CD14-positive monocyte (primary cell): ENCODE data around the gene REELD1. TPM values are rescaled to one million over a fixed set of nuclear protein-coding genes. Genes with fewer than 3 reads are reported as not detected.
A peak's percentile ranks its signal among the peaks of the same experiment; 100 is the strongest.

Source experiments
- DNase-seq, 3 donors: peaks; one replicate each; pipeline ENCODE4 v3.0.0-alpha.2; 2011 to 2022
- H2AFZ ChIP-seq: 2 replicates; pipeline ENCODE4 v1.6.0; 2012; ENCODE audit warnings: mild to moderate bottlenecking, low read depth, low read length, inconsistent platforms; ENCODE audit not compliant: insufficient read depth, poor library complexity, severe bottlenecking
- H3K27ac ChIP-seq, 2 donors: 1 replicate in 1 of 2; 2 replicates in 1 of 2; pipeline ENCODE4 v1.5.1; 2012 to 2013; ENCODE audit warnings: low read length in 2 of 2, control low read depth in 1 of 2, inconsistent platforms in 1 of 2, low read depth in 1 of 2, mild to moderate bottlenecking in 1 of 2
- H3K27me3 ChIP-seq, 2 donors: one replicate each; pipeline versions ENCODE4 v1.6.0 to v1.6.1; 2011 to 2013; ENCODE audit warnings: low read length in 2 of 2; ENCODE audit not compliant: control insufficient read depth in 2 of 2, insufficient read depth in 2 of 2
- H3K36me3 ChIP-seq, 2 donors: replicated peaks in 1 of 2; 1 replicate in 1 of 2; 2 replicates in 1 of 2; pipeline versions ENCODE4 v1.5.1 to v1.6.1; 2012 to 2013; ENCODE audit warnings: low read length in 2 of 2, control low read depth in 1 of 2, inconsistent platforms in 1 of 2, mild to moderate bottlenecking in 1 of 2; ENCODE audit not compliant: insufficient read depth in 2 of 2, control insufficient read depth in 1 of 2
- H3K4me1 ChIP-seq, 2 donors: 1 replicate in 1 of 2; 2 replicates in 1 of 2; pipeline versions ENCODE4 v1.5.1 to v1.6.1; 2012 to 2013; ENCODE audit warnings: low read length in 2 of 2, control low read depth in 1 of 2, inconsistent platforms in 1 of 2, mild to moderate bottlenecking in 1 of 2, moderate library complexity in 1 of 2; ENCODE audit not compliant: insufficient read depth in 2 of 2, control insufficient read depth in 1 of 2
- H3K4me2 ChIP-seq: replicated peaks from 2 replicates; pipeline ENCODE3; 2012; ENCODE audit warnings: low read length, moderate library complexity, mild to moderate bottlenecking; ENCODE audit not compliant: poor library complexity, severe bottlenecking; ENCODE audit errors: extremely low read depth
- H3K4me3 ChIP-seq, 3 experiments: fragments of 200-600 bp in 1 of 3; sonication (generic) in 1 of 3; replicated peaks in 1 of 3; 1 replicate in 2 of 3; 2 replicates in 1 of 3; pipeline ENCODE4 v1.5.1; 2011 to 2013; ENCODE audit warnings: low read length in 3 of 3, mild to moderate bottlenecking in 3 of 3, control low read depth in 2 of 3, low read depth in 2 of 3, inconsistent platforms in 1 of 3, moderate library complexity in 1 of 3
- H3K79me2 ChIP-seq: 2 replicates; pipeline ENCODE4 v1.6.0; 2012; ENCODE audit warnings: mild to moderate bottlenecking, control low read depth, inconsistent platforms, low read length, moderate library complexity; ENCODE audit not compliant: insufficient read depth
- H3K9ac ChIP-seq: 2 replicates; pipeline ENCODE4 v1.6.0; 2017; ENCODE audit warnings: low read length, mild to moderate bottlenecking; ENCODE audit not compliant: insufficient read depth, poor library complexity, severe bottlenecking
- H3K9me3 ChIP-seq, 2 donors: replicated peaks in 1 of 2; 1 replicate in 1 of 2; 2 replicates in 1 of 2; pipeline versions ENCODE4 v1.5.1 to v1.6.1; 2012 to 2013; ENCODE audit warnings: low read length in 2 of 2, control low read depth in 1 of 2; ENCODE audit not compliant: control insufficient read depth in 1 of 2, insufficient read depth in 1 of 2
- H4K20me1 ChIP-seq: 2 replicates; pipeline ENCODE4 v1.6.0; 2012; ENCODE audit warnings: mild to moderate bottlenecking, low read length, control low read depth, moderate library complexity; ENCODE audit not compliant: insufficient read depth
- H3K27ac Mint-ChIP-seq, 7 donors: one replicate each; pipeline ENCODE4 v1.8.0; 2020; ENCODE audit warnings: mild to moderate bottlenecking in 7 of 7, mixed read lengths in 7 of 7, moderate library complexity in 6 of 7, inconsistent platforms in 2 of 7
- H3K27me3 Mint-ChIP-seq, 3 donors: one replicate each; pipeline ENCODE4 v1.8.0; 2021 to 2022; ENCODE audit warnings: low read depth in 3 of 3, mild to moderate bottlenecking in 3 of 3, mixed read lengths in 3 of 3, moderate library complexity in 3 of 3, inconsistent platforms in 1 of 3
- H3K36me3 Mint-ChIP-seq, 2 donors: one replicate each; pipeline ENCODE4 v1.8.0; 2020; ENCODE audit warnings: mixed read lengths in 2 of 2, inconsistent platforms in 1 of 2, mild to moderate bottlenecking in 1 of 2
- H3K4me1 Mint-ChIP-seq: one replicate; pipeline ENCODE4 v1.8.0; 2020; ENCODE audit warnings: mild to moderate bottlenecking, mixed read lengths
- H3K4me3 Mint-ChIP-seq, 2 donors: one replicate each; pipeline ENCODE4 v1.8.0; 2020; ENCODE audit warnings: mild to moderate bottlenecking in 2 of 2, mixed read lengths in 2 of 2, moderate library complexity in 1 of 2
- H3K9me3 Mint-ChIP-seq, 7 donors: one replicate each; pipeline ENCODE4 v1.8.0; 2020 to 2022; ENCODE audit warnings: mixed read lengths in 7 of 7, mild to moderate bottlenecking in 6 of 7, moderate library complexity in 6 of 7, inconsistent platforms in 2 of 7
- WGBS: methylation state at CpG from one replicate; pipeline ENCODE4 v1.1.5; 2013; ENCODE audit warnings: missing lambda C conversion rate; ENCODE audit not compliant: insufficient coverage; 5-methylcytosine and 5-hydroxymethylcytosine counted together
- intact Hi-C, 2 donors: fragments of 100-400 bp; cut with micrococcal nuclease; formaldehyde crosslinking; loops; one replicate each; pipeline versions ENCODE4 v1.15.0 to v1.15.1; 2023
- polyA plus RNA-seq, 3 donors: library from polyadenylated mRNA; depleted of rRNA in 1 of 3; unstranded in 2 of 3; stranded (reverse) in 1 of 3; fragments of 300-500 nt in 2 of 3; fragments of >200 nt in 1 of 3; fragmentation: Illumina TruSeq in 2 of 3; gene quantifications; 1 replicate in 2 of 3; 2 replicates in 1 of 3; pipeline ENCODE4 v1.2.3, GENCODE V29; 2012 to 2021
- TF ChIP-seq, protein P1 (sequence below): fragments of 200-600 bp; IDR thresholded peaks from one replicate; pipeline ENCODE4 v1.8.0; 2022; ENCODE audit warnings: antibody characterized with exemption, mild to moderate bottlenecking

Gene REELD1
- polyA plus RNA-seq, 3 donors: 1.5 TPM; not detected in 2

GRCh38 chr4:146232131-146232722 is 17.9 kb downstream of the REELD1 start:
- TF ChIP-seq, protein P1, sequence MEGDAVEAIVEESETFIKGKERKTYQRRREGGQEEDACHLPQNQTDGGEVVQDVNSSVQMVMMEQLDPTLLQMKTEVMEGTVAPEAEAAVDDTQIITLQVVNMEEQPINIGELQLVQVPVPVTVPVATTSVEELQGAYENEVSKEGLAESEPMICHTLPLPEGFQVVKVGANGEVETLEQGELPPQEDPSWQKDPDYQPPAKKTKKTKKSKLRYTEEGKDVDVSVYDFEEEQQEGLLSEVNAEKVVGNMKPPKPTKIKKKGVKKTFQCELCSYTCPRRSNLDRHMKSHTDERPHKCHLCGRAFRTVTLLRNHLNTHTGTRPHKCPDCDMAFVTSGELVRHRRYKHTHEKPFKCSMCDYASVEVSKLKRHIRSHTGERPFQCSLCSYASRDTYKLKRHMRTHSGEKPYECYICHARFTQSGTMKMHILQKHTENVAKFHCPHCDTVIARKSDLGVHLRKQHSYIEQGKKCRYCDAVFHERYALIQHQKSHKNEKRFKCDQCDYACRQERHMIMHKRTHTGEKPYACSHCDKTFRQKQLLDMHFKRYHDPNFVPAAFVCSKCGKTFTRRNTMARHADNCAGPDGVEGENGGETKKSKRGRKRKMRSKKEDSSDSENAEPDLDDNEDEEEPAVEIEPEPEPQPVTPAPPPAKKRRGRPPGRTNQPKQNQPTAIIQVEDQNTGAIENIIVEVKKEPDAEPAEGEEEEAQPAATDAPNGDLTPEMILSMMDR: no peak

DNA sequence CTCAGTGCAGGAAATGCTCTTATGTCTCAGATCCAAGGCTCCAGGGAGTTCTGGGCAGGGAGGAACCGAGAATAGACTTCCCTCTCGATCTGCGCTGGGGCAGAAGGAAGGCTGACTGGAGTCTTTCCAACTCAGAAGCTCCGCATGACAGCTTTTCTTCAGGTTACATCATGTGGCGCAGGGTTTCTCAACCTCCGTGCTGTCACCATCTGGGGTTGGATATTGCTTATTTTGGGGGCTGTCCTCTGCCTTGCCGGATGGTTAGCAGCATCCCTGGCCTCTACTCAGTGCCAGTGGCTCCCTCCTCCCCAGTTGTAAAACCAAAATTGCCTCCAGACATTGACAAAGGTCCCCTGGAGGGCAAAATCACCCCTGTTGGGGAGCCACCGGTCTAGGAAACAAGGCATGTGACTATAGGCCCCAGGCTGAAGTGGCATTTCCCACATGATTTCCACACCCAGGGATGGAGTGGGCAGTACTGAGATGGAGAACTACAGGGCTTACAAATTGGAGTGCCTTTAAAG is 21.4 kb downstream of the REELD1 start:
- 20% methylated on average over 3 of the region's 8 CpGs for WGBS

More at GRCh38 chr4:146232131-146232722, 17.9 kb downstream of the REELD1 start:
- H3K27me3 Mint-ChIP-seq: peaks cover 6 to 10% (median 9%) of the 10 kb centered on the region in 3 donors
- peak; percentile 46 to 64 (median 48) for DNase-seq
- Histone ChIP-seq H3K27me3 (no peaks in the 10 kb centered on the region), H3K79me2 (no peaks in the 10 kb centered on the region), H4K20me1 (no peaks in the 10 kb centered on the region), H3K9ac (no peak overlapping the region), H3K4me3 (no peak overlapping the region), H3K4me1 (peaks cover 11 to 12% of the 10 kb centered on the region in 2 donors), H3K9me3 (peaks cover 0 to 5% of the 10 kb centered on the region in 2 donors), H3K36me3 (no peaks in the 10 kb centered on the region), H3K27ac (no peak overlapping the region), H2AFZ (no peak overlapping the region), H3K4me2 (no peak overlapping the region)
- H3K9me3 Mint-ChIP-seq: peaks cover 0 to 9% (median 2%) of the 10 kb centered on the region in 7 donors
- WGBS: no CpG with 5 or more reads among the region's 1 CpG
- peak overlapping the region in 1 of 7 donors; percentile 63 for H3K27ac Mint-ChIP-seq
- no peak overlapping the region for H3K4me3 Mint-ChIP-seq
- H3K4me1 Mint-ChIP-seq: peaks cover 22% of the 10 kb centered on the region
- intact Hi-C loops: no loop called here
- no peaks in the 10 kb centered on the region for H3K36me3 Mint-ChIP-seq

More for the DNA sequence above, 21.4 kb downstream of the REELD1 start:
- Histone ChIP-seq H4K20me1 (no peaks in the 10 kb centered on the region), H3K4me3 (no peak overlapping the region), H3K79me2 (no peaks in the 10 kb centered on the region), H3K36me3 (no peaks in the 10 kb centered on the region), H3K4me2 (peak overlapping the region; percentile 35), H3K4me1 (peaks cover 11 to 12% of the 10 kb centered on the region in 2 donors), H3K9me3 (peaks cover 0 to 5% of the 10 kb centered on the region in 2 donors), H3K9ac (no peak overlapping the region), H3K27me3 (no peaks in the 10 kb centered on the region), H3K27ac (peak overlapping the region; percentile 34 to 43), H2AFZ (peak overlapping the region; percentile 11)
- Mint-ChIP-seq H3K4me3 (peak overlapping the region in 1 of 2 donors; percentile 15), H3K27ac (peak overlapping the region; percentile 2 to 84 (median 46)), H3K4me1 (peaks cover 28% of the 10 kb centered on the region), H3K9me3 (peaks cover 0 to 9% (median 2%) of the 10 kb centered on the region in 7 donors), H3K27me3 (peaks cover 5 to 10% (median 7%) of the 10 kb centered on the region in 3 donors), H3K36me3 (no peaks in the 10 kb centered on the region)
- peak; percentile 43 to 79 (median 48) for DNase-seq
- intact Hi-C loops: no loop called here
- TF ChIP-seq, protein P1: no peak
